Transverse colon (tissue), 4 donors: ENCODE measurements around the gene RCHY1. TPM values are rescaled to one million over a fixed set of nuclear protein-coding genes. Genes with fewer than 3 reads are reported as not detected.

ENCODE experiments used
- DNase-seq: peaks from one replicate; pipeline ENCODE4 v3.0.0-alpha.2; 2019
- H3K27ac ChIP-seq, 4 donors: fragments of 200-600 bp; sonication (generic); 2 replicates each; pipeline ENCODE4 v1.5.1; 2016 to 2018; ENCODE audit warnings: inconsistent platforms in 4 of 4
- H3K27me3 ChIP-seq: fragments of 200-600 bp; sonication (generic); 2 replicates; pipeline ENCODE4 v1.5.1; 2017; ENCODE audit warnings: inconsistent platforms
- H3K36me3 ChIP-seq, 4 donors: fragments of 200-600 bp; sonication (generic); 2 replicates each; pipeline ENCODE4 v1.5.1; 2017 to 2019; ENCODE audit warnings: inconsistent platforms in 4 of 4
- H3K4me1 ChIP-seq, 4 donors: fragments of 200-600 bp; sonication (generic); 2 replicates each; pipeline ENCODE4 v1.5.1; 2017 to 2020; ENCODE audit warnings: inconsistent platforms in 4 of 4
- H3K4me3 ChIP-seq, 4 donors: fragments of 200-600 bp; sonication (generic); 1 replicate in 1 of 4; 2 replicates in 3 of 4; pipeline versions ENCODE4 v1.5.1 to v1.6.1; 2017 to 2019; ENCODE audit warnings: inconsistent platforms in 4 of 4
- H3K9me3 ChIP-seq, 2 donors: fragments of 200-600 bp; sonication (generic); 2 replicates each; pipeline ENCODE4 v1.5.1; 2017 to 2019; ENCODE audit warnings: inconsistent platforms in 2 of 2
- EP300 ChIP-seq: sonication (generic); formaldehyde crosslinking; IDR thresholded peaks from one replicate; pipeline ENCODE4 v1.6.1; 2017; ENCODE audit warnings: antibody characterized with exemption, low read depth
- POLR2A ChIP-seq: fragments of 450-650 bp; IDR thresholded peaks from one replicate; pipeline ENCODE4 v1.6.1; 2016; ENCODE audit warnings: antibody characterized with exemption, mild to moderate bottlenecking, moderate library complexity
- POLR2AphosphoS5 ChIP-seq, 3 donors: sonication (generic); formaldehyde crosslinking; IDR thresholded peaks; one replicate each; pipeline ENCODE4 v1.6.1; 2016; ENCODE audit warnings: antibody characterized with exemption in 3 of 3
- WGBS, 2 donors: methylation state at CpG; one replicate each; pipeline ENCODE4 v1.1.5; 2018; ENCODE audit warnings: low coverage in 1 of 2; 5-methylcytosine and 5-hydroxymethylcytosine counted together
- in situ Hi-C, 4 donors: fragments of 200-750 bp; cut with MboI; loops; one replicate each; pipeline versions ENCODE4 v1.15.0 to v1.15.1; 2017; ENCODE audit warnings: low sequenced_read_pairs in 3 of 4, low pct_ligation_motif_present in 1 of 4, low pct_unique_long_range_greater_than_20kb in 1 of 4
- intact Hi-C: fragments of 100-400 bp; cut with DNase I; formaldehyde crosslinking; loops from one replicate; pipeline ENCODE4 v1.15.1; 2023; ENCODE audit warnings: low total_unique reads
- total RNA-seq, 4 donors: library from RNA; depleted of rRNA; stranded (reverse); fragments of >200 nt; gene quantifications; one replicate each; pipeline ENCODE4 v1.1.0, GENCODE V29; 2016
- TF ChIP-seq, protein P1 (sequence below), 5 experiments: fragments of 200-600 bp in 3 of 5; fragments of 450-650 bp in 2 of 5; sonication (generic) in 3 of 5; IDR thresholded peaks; 1 replicate in 2 of 5; 2 replicates in 3 of 5; pipeline ENCODE4 v1.5.1; 2016 to 2017; ENCODE audit warnings: antibody characterized with exemption in 5 of 5, inconsistent platforms in 3 of 5, mild to moderate bottlenecking in 2 of 5, moderate library complexity in 1 of 5

The RCHY1 gene
- total RNA-seq, 4 donors from 2014 or later = 5.2 to 34.8 (median 22.4) TPM

DNA sequence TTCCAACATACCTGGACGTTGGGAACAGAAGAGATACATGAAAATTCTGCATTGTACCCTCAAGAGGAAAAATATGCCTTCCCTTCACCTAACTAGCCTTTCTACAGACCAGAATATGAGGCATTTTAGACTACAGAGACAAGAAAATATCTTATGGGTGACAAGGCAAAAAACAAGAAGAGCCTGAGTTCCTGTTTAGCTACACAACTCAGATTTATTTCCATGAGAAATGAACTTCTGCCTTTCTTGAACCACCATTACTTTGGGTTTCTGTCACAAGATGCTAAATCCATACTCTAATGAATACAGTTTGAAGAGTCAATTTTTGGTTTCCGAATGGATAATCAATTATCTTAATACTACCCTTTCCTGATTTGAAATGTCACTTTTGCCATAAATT, 18.7 kb downstream of the RCHY1 start:
- peak overlapping the region in 1 of 4 donors; percentile 28 for H3K27ac ChIP-seq
- H3K9me3 ChIP-seq = peaks cover 3% of the 10 kb centered on the region in 2 donors
- DNase-seq = no peak
- 85 to 88% methylated on average over 2 of the region's 2 CpGs for WGBS, 2 donors
- in situ Hi-C loops = no loop called here
- H3K36me3 ChIP-seq = peaks cover 0 to 26% (median 0%) of the 10 kb centered on the region in 4 donors
- TF ChIP-seq POLR2AphosphoS5 (IDR thresholded peaks at IDR 0.05) (no peak), POLR2A (no peak), EP300 (no peak)
- TF ChIP-seq, protein P1, sequence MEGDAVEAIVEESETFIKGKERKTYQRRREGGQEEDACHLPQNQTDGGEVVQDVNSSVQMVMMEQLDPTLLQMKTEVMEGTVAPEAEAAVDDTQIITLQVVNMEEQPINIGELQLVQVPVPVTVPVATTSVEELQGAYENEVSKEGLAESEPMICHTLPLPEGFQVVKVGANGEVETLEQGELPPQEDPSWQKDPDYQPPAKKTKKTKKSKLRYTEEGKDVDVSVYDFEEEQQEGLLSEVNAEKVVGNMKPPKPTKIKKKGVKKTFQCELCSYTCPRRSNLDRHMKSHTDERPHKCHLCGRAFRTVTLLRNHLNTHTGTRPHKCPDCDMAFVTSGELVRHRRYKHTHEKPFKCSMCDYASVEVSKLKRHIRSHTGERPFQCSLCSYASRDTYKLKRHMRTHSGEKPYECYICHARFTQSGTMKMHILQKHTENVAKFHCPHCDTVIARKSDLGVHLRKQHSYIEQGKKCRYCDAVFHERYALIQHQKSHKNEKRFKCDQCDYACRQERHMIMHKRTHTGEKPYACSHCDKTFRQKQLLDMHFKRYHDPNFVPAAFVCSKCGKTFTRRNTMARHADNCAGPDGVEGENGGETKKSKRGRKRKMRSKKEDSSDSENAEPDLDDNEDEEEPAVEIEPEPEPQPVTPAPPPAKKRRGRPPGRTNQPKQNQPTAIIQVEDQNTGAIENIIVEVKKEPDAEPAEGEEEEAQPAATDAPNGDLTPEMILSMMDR (IDR thresholded peaks at IDR 0.05) = no peak
- no peaks in the 10 kb centered on the region for H3K27me3 ChIP-seq
- no peak overlapping the region for H3K4me3 ChIP-seq
- H3K4me1 ChIP-seq = peaks cover 0 to 25% (median 1%) of the 10 kb centered on the region in 4 donors
- intact Hi-C loops = no loop called here

DNA sequence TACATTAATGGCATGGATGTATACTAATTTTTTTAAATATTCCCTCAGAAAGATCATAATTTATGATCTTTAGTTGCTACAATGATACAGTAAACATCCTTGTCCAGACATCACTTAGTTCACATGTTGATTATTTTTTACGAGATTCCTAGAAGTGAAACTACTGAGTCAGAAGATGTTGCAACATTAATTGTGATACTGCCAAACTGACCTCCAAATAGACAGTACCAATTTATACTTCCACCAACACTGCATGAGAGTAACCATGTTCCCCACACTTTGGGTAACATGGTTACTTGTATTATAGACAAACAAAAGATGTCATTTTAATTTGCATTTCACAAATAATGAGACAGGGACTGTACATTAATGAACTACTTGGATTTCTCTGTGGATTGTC, 19.6 kb downstream of the RCHY1 start:
- H3K27me3 ChIP-seq = no peaks in the 10 kb centered on the region
- DNase-seq = no peak
- WGBS, 2 donors = 33 to 57% methylated on average over 1 of the region's 1 CpG
- H3K9me3 ChIP-seq = peaks cover 3% of the 10 kb centered on the region in 2 donors
- intact Hi-C loops (no loop called here), in situ Hi-C loops (no loop called here)
- peaks cover 0 to 35% (median 2%) of the 10 kb centered on the region in 4 donors for H3K36me3 ChIP-seq
- no peak overlapping the region for H3K27ac ChIP-seq
- H3K4me1 ChIP-seq = peaks cover 0 to 25% (median 1%) of the 10 kb centered on the region in 4 donors
- TF ChIP-seq, protein P1 (IDR thresholded peaks at IDR 0.05) = no peak
- no peak for TF ChIP-seq POLR2A
- TF ChIP-seq EP300 = no peak
- peak; percentile 20 to 58 (median 51) for TF ChIP-seq POLR2AphosphoS5 (IDR thresholded peaks at IDR 0.05)
- no peak overlapping the region for H3K4me3 ChIP-seq

DNA sequence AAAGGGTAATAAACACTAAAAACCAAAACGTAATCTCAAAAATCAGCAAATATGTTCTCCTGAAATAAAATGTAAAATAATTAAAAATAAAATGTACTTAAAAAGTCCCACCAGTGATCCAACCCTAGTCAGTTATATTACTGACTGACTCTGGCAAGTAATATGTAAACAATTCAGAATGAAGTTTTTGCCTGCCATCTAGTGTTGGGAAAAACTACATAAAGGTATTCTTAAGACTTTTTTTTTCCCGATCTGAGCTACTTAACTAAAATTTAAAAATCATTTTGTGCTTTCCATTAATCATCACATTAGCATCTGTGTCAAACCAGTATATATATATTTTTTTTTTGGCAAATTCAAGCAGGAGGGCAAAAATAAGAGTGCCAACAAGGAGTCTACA, 24.0 kb downstream of the RCHY1 start:
- intact Hi-C loops = no loop called here
- Histone ChIP-seq H3K27me3 (no peaks in the 10 kb centered on the region), H3K27ac (no peak overlapping the region), H3K36me3 (peaks cover 0 to 51% (median 15%) of the 10 kb centered on the region in 4 donors), H3K4me3 (no peak overlapping the region), H3K9me3 (no peaks in the 10 kb centered on the region), H3K4me1 (peaks cover 0 to 12% (median 0%) of the 10 kb centered on the region in 4 donors)
- no peak for DNase-seq
- in situ Hi-C loops = no loop called here
- 59 to 67% methylated on average over 2 of the region's 2 CpGs for WGBS, 2 donors
- TF ChIP-seq POLR2AphosphoS5 (IDR thresholded peaks at IDR 0.05) = no peak
- TF ChIP-seq, protein P1 (IDR thresholded peaks at IDR 0.05) = peak in 3 of 5 experiments; percentile 13 to 26 (median 15)

DNA sequence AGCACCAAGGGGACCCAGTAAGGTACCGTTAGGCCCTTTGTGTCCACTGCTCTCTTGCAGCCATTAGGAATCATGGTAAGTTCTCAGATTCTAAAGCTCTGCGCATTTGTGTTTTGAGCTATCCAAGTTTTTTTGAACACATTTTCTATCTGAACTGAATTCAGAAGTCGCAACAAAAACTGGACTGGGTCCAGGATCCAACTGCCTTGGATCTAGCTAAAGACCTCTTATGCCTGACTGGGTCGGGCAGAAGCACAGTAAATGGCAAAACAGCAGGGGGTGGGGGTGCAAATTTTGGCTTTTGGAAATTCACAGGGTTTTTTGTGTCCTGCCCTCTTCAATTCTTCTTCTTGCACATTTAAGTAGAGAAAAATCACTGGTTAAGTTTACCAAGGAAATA, 30.0 kb downstream of the RCHY1 start:
- Histone ChIP-seq H3K36me3 (peaks cover 0 to 71% (median 17%) of the 10 kb centered on the region in 4 donors), H3K27me3 (no peaks in the 10 kb centered on the region), H3K4me3 (no peak overlapping the region), H3K9me3 (no peaks in the 10 kb centered on the region), H3K4me1 (peaks cover 0 to 3% (median 0%) of the 10 kb centered on the region in 4 donors), H3K27ac (no peak overlapping the region)
- no peak for TF ChIP-seq EP300
- TF ChIP-seq POLR2AphosphoS5 (IDR thresholded peaks at IDR 0.05) = no peak
- no peak for TF ChIP-seq POLR2A
- TF ChIP-seq, protein P1 (IDR thresholded peaks at IDR 0.05) = no peak
- no peak for DNase-seq
- intact Hi-C loops = no loop called here
- in situ Hi-C loops = no loop called here
- 66% methylated on average over 4 of the region's 4 CpGs; no CpG with 5 or more reads in 1 of the 2 donors for WGBS, 2 donors
